Thoracic aorta endothelial cell (primary cell): ENCODE data around the gene GNAS-AS1. TPM values are rescaled to one million over a fixed set of nuclear protein-coding genes. Genes with fewer than 3 reads are reported as not detected.

Source experiments
- small RNA-seq: library from RNA; depleted of rRNA; stranded (forward); fragments of <200 nt; gene quantifications from one replicate; pipeline ENCODE3, GENCODE V24; 2012
- total RNA-seq: library from RNA; depleted of rRNA; stranded (reverse); fragments of >200 nt; gene quantifications from 2 replicates; pipeline ENCODE4 v1.2.3, GENCODE V29; 2012

GNAS-AS1 gene
- total RNA-seq: 0.57 and 0.66 TPM in 2 replicates

GRCh38 chr20:58850693-58851174 lies at the start of gene GNAS-AS1:
TSS of gene GNAS-AS1 (minus strand) at chr20:58850902.

GRCh38 chr20:58852543-58853271 lies 2.0 kb upstream of the GNAS-AS1 start, which contains the start of gene GNAS:
TSS of gene GNAS (plus strand) at chr20:58852716.

Small RNA genes within 50 kb of the gene (small RNA-seq; reads per million reads assigned to genes)
- gene MIR298 (not detected), gene RF02127 (not detected), gene RF02128 (not detected), gene RF02130 (not detected), gene RF02131 (not detected)

Other genes starting within 250 kb of the GNAS-AS1 start
- 47.1 and 49.3 TPM in 2 replicates for gene STX16, start 199.6 kb downstream of the GNAS-AS1 start, total RNA-seq
- gene NPEPL1, start 158.1 kb downstream of the GNAS-AS1 start, total RNA-seq: 19.2 and 19.4 TPM in 2 replicates
- 454 and 494 TPM in 2 replicates for gene GNAS, start 1.8 kb upstream of the GNAS-AS1 start, total RNA-seq
- gene NELFCD, start 130.4 kb upstream of the GNAS-AS1 start, total RNA-seq: 63.0 and 69.4 TPM in 2 replicates
- gene CTSZ, start 156.4 kb upstream of the GNAS-AS1 start, total RNA-seq: 136 and 143 TPM in 2 replicates
- gene TUBB1, start 168.5 kb upstream of the GNAS-AS1 start, total RNA-seq: not detected in 2 replicates
- gene ATP5F1E, start 181.4 kb upstream of the GNAS-AS1 start, total RNA-seq: 20.2 and 32.3 TPM in 2 replicates
- 78.5 and 86.7 TPM in 2 replicates for gene PRELID3B, start 191.9 kb upstream of the GNAS-AS1 start, total RNA-seq